RWPE1 (cell line): ENCODE results near the gene RHBDF2.

ENCODE experiments used
- CTCF ChIA-PET: fragments of 350-600 bp; sonication (Branson Sonifier 250); formaldehyde crosslinking; extraction: SDS; loops from one replicate; lab custom pipeline; 2021; lab: Yijun Ruan, JAX
- POLR2A ChIA-PET: fragments of 400-600 bp; formaldehyde crosslinking; extraction: SDS; loops from one replicate; lab custom pipeline; 2020; ENCODE audit warnings: antibody characterized with exemption; ENCODE audit not compliant: low non-redundant PET; lab: Yijun Ruan, JAX
- DNase-seq: peaks from one replicate; pipeline ENCODE4 v3.0.0; 2012; ENCODE audit warnings: low spot score
- H3K27ac ChIP-seq: fragments of 450-650 bp; 2 replicates; pipeline ENCODE4 v1.5.1; 2017
- CTCF ChIP-seq: fragments of 450-650 bp; conservative IDR thresholded peaks from 2 replicates; pipeline ENCODE4 v1.5.1; 2017; ENCODE audit warnings: low read depth, mild to moderate bottlenecking

The RHBDF2 gene

GRCh38 chr17:76432004-76432403 is 69.2 kb downstream of the RHBDF2 start:
- H3K27ac ChIP-seq = no peak overlapping the region
- ChIA-PET POLR2A (no interaction called here), CTCF (no interaction called here)
- DNase-seq = no peak
- TF ChIP-seq CTCF = no peak

DNA sequence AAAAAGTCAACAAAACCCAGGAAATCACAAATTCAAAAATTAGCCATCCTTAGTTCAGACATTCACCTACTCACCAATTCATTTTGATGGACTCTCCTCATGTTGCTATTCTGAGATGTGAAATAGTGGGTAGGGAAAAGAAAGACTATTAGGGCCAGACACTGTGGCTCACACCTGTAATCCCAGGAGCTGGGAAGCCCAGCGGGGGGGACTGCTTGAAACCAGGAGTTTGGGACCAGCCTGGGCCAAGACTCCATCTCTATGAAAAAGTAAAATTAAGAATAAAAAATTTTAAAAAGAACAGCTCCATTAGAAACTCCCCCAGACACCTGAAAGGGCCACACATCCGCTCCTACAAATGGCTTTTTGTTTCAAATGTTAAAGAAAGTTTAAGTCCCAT is 69.7 kb downstream of the RHBDF2 start:
- POLR2A ChIA-PET = no interaction called here
- DNase-seq = no peak
- no peak overlapping the region; the same call in 1 of the 2 replicates for H3K27ac ChIP-seq
- CTCF ChIA-PET = interaction anchor here (0.6 kb wide), 1 partner anchor 252 kb away, joined by 3 read pairs; no protein-coding TSS in a partner anchor
- no peak for TF ChIP-seq CTCF

DNA sequence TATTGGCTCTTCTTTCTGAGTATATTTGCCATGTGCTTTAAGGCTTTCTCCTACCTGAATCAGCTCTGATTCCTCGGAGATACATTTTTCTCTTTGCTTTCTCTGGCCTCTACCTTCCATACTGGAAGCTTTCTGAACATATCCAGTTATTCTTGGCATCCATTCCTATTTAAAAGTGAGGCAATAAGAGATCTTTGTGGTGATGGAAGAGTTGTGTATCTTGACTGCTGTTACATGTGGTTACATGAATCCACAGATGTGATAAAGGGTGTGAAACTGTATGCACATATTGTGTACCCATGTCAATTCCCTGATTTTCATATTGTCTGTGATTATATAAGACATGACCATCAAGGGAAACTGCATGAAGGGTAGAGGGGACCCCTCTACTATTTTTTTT is 72.7 kb downstream of the RHBDF2 start:
- POLR2A ChIA-PET = no interaction called here
- no peak overlapping the region for H3K27ac ChIP-seq
- TF ChIP-seq CTCF = no peak
- no peak for DNase-seq
- CTCF ChIA-PET = interaction anchor here (0.5 kb wide), 2 partner anchors 236 to 469 kb away, joined by 3 read pairs; no protein-coding TSS in a partner anchor

DNA sequence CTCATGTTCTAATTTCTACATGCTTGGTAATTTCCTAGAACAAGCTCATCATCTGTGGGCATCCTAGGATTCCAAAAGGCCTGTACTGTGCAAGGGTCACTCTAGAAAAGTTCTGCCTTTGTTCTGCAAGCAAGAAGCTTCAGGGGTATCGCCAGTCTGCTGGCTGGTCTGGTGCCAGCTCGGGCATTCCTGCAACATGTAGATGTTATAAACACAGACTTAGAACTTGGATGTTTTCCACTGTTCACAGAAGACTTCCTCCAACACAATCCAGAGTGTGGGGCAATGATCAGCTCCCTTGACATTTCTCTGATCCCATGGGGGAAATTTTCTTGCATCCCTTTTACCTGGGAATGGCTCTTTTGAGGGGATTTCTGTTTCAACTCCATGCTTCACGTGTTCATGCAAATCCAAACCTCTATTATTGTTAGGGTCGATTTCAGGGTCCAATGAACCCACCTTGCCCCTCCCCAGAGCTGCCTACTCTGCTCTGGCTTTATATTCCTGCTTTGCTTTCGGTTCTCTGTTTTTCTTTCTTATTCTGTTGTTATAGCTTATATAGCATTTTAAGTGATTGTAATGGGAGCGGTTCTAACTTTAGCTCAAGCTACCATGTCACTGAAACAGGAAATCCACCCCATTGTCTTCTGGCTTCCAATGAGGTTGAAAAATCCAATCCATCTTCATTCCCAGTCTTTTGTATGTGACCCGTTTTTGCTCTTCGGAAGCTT is 73.6 kb downstream of the RHBDF2 start:
- no peak for DNase-seq
- H3K27ac ChIP-seq = no peak overlapping the region
- ChIA-PET POLR2A (no interaction called here), CTCF (interaction anchor here (0.5 to 1.1 kb wide), 4 partner anchors 14 to 468 kb away, joined by 3 to 4 read pairs (median 3); no protein-coding TSS in a partner anchor)
- no peak for TF ChIP-seq CTCF

GRCh38 chr17:76426853-76427252 is 74.4 kb downstream of the RHBDF2 start:
- H3K27ac ChIP-seq = no peak overlapping the region
- no peak for DNase-seq
- no peak for TF ChIP-seq CTCF
- ChIA-PET POLR2A (no interaction called here), CTCF (interaction anchor here (1.1 to 1.6 kb wide), 3 partner anchors 13 to 40 kb away, joined by 3 to 5 read pairs (median 4); no protein-coding TSS in a partner anchor)

GRCh38 chr17:76422860-76423259 is 78.4 kb downstream of the RHBDF2 start:
- no peak overlapping the region for H3K27ac ChIP-seq
- ChIA-PET CTCF (interaction anchor here (0.5 kb wide), 1 partner anchor 31 kb away, joined by 3 read pairs; no protein-coding TSS in a partner anchor), POLR2A (no interaction called here)
- DNase-seq = no peak
- TF ChIP-seq CTCF = no peak
